Activated CD4-positive, alpha-beta T cell treated with anti-CD3 and anti-CD28 coated beads for 36 hours (primary cell): Measurements from ENCODE around the gene NID1. TPM values are rescaled to one million over a fixed set of nuclear protein-coding genes. Genes with fewer than 3 reads are reported as not detected.
"Not testable (repeated sequence)": the region's sequence is repeated elsewhere in the genome, so short reads cannot be mapped to it uniquely, and the experiment has no call there.

Source experiments
- ATAC-seq: fragments of 200-7000 bp; cut with Tn5 transposase; one replicate; pipeline ENCODE4 v1.10.0; 2021; ENCODE audit warnings: mild to moderate bottlenecking, moderate library complexity
- CTCF ChIA-PET: fragments of 350-600 bp; sonication (Branson Sonifier 250); formaldehyde crosslinking; loops from one replicate; lab custom pipeline; 2021; ENCODE audit warnings: antibody characterized with exemption; lab: Charles Lee
- POLR2A ChIA-PET: fragments of 350-600 bp; sonication (Branson Sonifier 250); formaldehyde crosslinking; loops from one replicate; lab custom pipeline; 2021; ENCODE audit warnings: antibody characterized with exemption, inconsistent platforms; lab: Charles Lee
- DNase-seq: peaks from one replicate; pipeline ENCODE4 v3.0.0-alpha.2; 2020
- H3K27ac Mint-ChIP-seq: one replicate; pipeline ENCODE4 v1.8.0; 2021; ENCODE audit warnings: mixed read lengths
- H3K27me3 Mint-ChIP-seq: one replicate; pipeline ENCODE4 v1.8.0; 2021; ENCODE audit warnings: mixed read lengths
- H3K36me3 Mint-ChIP-seq: one replicate; pipeline ENCODE4 v1.8.0; 2021; ENCODE audit warnings: low read depth, mixed read lengths
- H3K4me1 Mint-ChIP-seq: one replicate; pipeline ENCODE4 v1.8.0; 2021; ENCODE audit warnings: mixed read lengths
- H3K4me3 Mint-ChIP-seq: one replicate; pipeline ENCODE4 v1.8.0; 2021; ENCODE audit warnings: mild to moderate bottlenecking, moderate library complexity, mixed read lengths
- H3K9me3 Mint-ChIP-seq: one replicate; pipeline ENCODE4 v1.8.0; 2021; ENCODE audit warnings: low read depth, mixed read lengths
- intact Hi-C, 2 experiments: fragments of 100-400 bp; cut with DNase I in 1 of 2; cut with micrococcal nuclease in 1 of 2; formaldehyde crosslinking; loops; one replicate each; pipeline versions ENCODE4 v1.14.2 to v1.15.1; 2022 to 2024; cut with DNase I, micrococcal nuclease
- total RNA-seq, 2 experiments: library from RNA; stranded (reverse); gene quantifications; one replicate each; pipeline ENCODE4 v1.2.3, GENCODE V29; 2021

The NID1 gene
- total RNA-seq, 2 experiments from 2014 or later, result 0.07 to 0.14 TPM

- Mint-ChIP-seq H3K4me1 (peaks cover 15% of the 10 kb centered on the region), H3K27me3 (peaks cover 2% of the 10 kb centered on the region), H3K36me3 (no peaks in the 10 kb centered on the region), H3K4me3 (peak overlapping the region; percentile 60), H3K27ac (peak overlapping the region; percentile 82), H3K9me3 (no peaks in the 10 kb centered on the region)
- ATAC-seq (peak; percentile 98), DNase-seq (peak; percentile 93)
- ChIA-PET CTCF (interaction anchor here (0.5 to 2.6 kb wide), 82 partner anchors 9 to 1680 kb away, joined by 3 to 27 read pairs (median 4); partner anchors contain the start of gene LYST), POLR2A (interaction anchor here (0.6 to 1.6 kb wide), 5 partner anchors 28 to 467 kb away, joined by 3 to 7 read pairs (median 3); no protein-coding TSS in a partner anchor)
- intact Hi-C loops, result loop anchor here (1.0 to 10.0 kb wide), 9 partner anchors 15 to 459 kb away; partner anchors contain the start of gene LYST (in 2 of the 2)
These were observed 93.1 kb downstream of the NID1 start for GRCh38 chr1:235971571-235972310.

- ChIA-PET CTCF (interaction anchor here (0.5 to 2.6 kb wide), 50 partner anchors 10 to 832 kb away, joined by 3 to 27 read pairs (median 6); no protein-coding TSS in a partner anchor), POLR2A (interaction anchor here (1.0 to 1.6 kb wide), 2 partner anchors 103 to 113 kb away, joined by 4 to 7 read pairs; no protein-coding TSS in a partner anchor)
- intact Hi-C loops, result loop anchor here (1.0 to 10.0 kb wide), 9 partner anchors 14 to 458 kb away; partner anchors contain the start of gene LYST (in 2 of the 2)
- Mint-ChIP-seq H3K9me3 (no peaks in the 10 kb centered on the region), H3K4me1 (peaks cover 17% of the 10 kb centered on the region), H3K27ac (no peak overlapping the region), H3K4me3 (no peak overlapping the region), H3K27me3 (peaks cover 2% of the 10 kb centered on the region), H3K36me3 (no peaks in the 10 kb centered on the region)
- DNase-seq (no peak), ATAC-seq (no peak)
These were observed 93.9 kb downstream of the NID1 start for GRCh38 chr1:235971020-235971419.

DNA sequence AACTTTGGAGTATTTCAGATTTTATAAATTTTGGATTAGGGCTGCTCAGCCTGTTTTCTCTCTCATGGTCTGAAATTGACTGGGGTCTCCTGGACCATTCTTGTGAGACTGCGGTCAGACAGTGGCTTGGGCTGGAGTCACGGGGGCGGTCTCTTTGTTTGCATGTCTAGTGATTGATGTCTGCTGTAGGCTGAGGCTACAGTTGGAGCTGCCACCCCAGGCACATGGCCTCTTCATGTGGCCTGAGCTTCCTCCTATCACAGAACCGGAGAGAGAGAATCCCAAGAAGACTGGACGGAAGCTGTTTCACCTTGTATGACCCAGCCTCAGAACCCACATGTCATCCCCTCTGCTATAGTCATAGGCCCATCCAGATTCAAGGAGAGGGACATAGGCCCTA lies 96.1 kb downstream of the NID1 start:
- H3K27ac Mint-ChIP-seq, result no peak overlapping the region
- H3K36me3 Mint-ChIP-seq, result no peaks in the 10 kb centered on the region
- DNase-seq (no peak), ATAC-seq (no peak)
- CTCF ChIA-PET, result no interaction called here
- H3K4me1 Mint-ChIP-seq, result peaks cover 25% of the 10 kb centered on the region
- H3K27me3 Mint-ChIP-seq, result peaks cover 2% of the 10 kb centered on the region
- intact Hi-C loops, result no loop called here
- peaks cover 6% of the 10 kb centered on the region for H3K9me3 Mint-ChIP-seq
- H3K4me3 Mint-ChIP-seq, result no peak overlapping the region
- POLR2A ChIA-PET, result no interaction called here

- H3K36me3 Mint-ChIP-seq, intact Hi-C loops: not testable (repeated sequence)
- CTCF ChIA-PET, result interaction anchor here (1.5 kb wide), 1 partner anchor 9 kb away, joined by 3 read pairs; no protein-coding TSS in a partner anchor
These were observed 98.8 kb downstream of the NID1 start for GRCh38 chr1:235966134-235966533.

GRCh38 chr1:235960809-235961208 lies 104.1 kb downstream of the NID1 start:
- CTCF ChIA-PET, result interaction anchor here (0.8 to 4.9 kb wide), 2 partner anchors 11 to 56 kb away, joined by 3 to 24 read pairs; no protein-coding TSS in a partner anchor
- Mint-ChIP-seq H3K4me3 (no peak overlapping the region), H3K27me3 (no peaks in the 10 kb centered on the region), H3K27ac (no peak overlapping the region), H3K9me3 (peaks cover 6% of the 10 kb centered on the region), H3K4me1 (peaks cover 9% of the 10 kb centered on the region), H3K36me3 (no peaks in the 10 kb centered on the region)
- intact Hi-C loops, result no loop called here
- POLR2A ChIA-PET, result no interaction called here
- ATAC-seq (no peak), DNase-seq (no peak)

More at GRCh38 chr1:235966134-235966533, 98.8 kb downstream of the NID1 start:
- H3K27me3 Mint-ChIP-seq, H3K4me3 Mint-ChIP-seq, ATAC-seq, POLR2A ChIA-PET, DNase-seq, H3K9me3 Mint-ChIP-seq, H3K27ac Mint-ChIP-seq: not testable (repeated sequence)
- H3K4me1 Mint-ChIP-seq, result peaks cover 11% of the 10 kb centered on the region

DNA sequence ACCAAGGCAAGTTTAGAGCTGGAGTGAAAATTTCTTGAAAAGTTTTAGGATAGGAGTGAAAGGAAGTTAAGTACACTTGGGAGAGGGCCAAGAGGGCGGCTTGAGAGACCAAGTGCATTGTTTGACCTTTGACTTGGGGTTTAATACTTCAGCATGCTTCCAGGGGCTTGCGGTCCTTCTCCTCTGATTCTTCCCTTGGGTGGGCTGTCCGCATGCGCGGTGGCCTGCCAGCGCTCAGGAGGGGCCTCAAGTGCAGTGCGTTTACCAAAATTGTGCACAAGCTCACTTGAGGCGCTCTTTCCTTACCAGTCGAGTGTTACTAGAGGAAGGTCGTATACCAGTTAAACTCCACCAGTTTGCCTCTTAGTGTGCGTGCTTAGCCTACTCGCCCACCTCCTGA lies 106.9 kb downstream of the NID1 start:
- Mint-ChIP-seq H3K27ac (no peak overlapping the region), H3K9me3 (no peaks in the 10 kb centered on the region), H3K4me3 (no peak overlapping the region), H3K27me3 (no peaks in the 10 kb centered on the region), H3K36me3 (no peaks in the 10 kb centered on the region), H3K4me1 (peaks cover 25% of the 10 kb centered on the region)
- CTCF ChIA-PET, result interaction anchor here (1.0 to 2.3 kb wide), 3 partner anchors 14 to 132 kb away, joined by 3 to 12 read pairs (median 3); no protein-coding TSS in a partner anchor
- intact Hi-C loops, result no loop called here
- ATAC-seq (no peak), DNase-seq (no peak)
- POLR2A ChIA-PET, result interaction anchor here (0.6 kb wide), 1 partner anchor 352 kb away, joined by 4 read pairs; no protein-coding TSS in a partner anchor

DNA sequence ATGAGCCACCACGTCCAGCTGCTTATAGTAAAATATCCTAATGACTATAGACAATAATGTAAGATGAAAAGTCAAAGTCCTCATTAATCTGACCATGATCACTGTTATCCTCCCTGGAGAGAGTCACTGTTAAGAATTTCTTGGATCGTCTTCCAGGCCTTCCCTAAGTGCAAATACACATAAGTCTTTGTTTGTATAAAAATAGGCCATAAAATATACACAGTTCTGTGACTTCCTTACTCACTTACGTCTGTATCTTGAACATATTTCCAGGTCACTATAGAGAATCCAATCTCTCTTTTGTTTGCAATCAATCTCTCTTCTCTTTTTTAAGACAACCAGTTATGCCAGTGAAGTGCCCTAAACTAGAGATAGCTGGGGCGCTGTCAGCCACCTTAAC lies 109.1 kb downstream of the NID1 start:
- no peak overlapping the region for H3K4me3 Mint-ChIP-seq
- H3K27me3 Mint-ChIP-seq, result no peaks in the 10 kb centered on the region
- DNase-seq (no peak), ATAC-seq (no peak)
- H3K9me3 Mint-ChIP-seq, result no peaks in the 10 kb centered on the region
- intact Hi-C loops, result loop anchor here in 1 of 2 experiments (2.0 kb wide), 1 partner anchor 15 kb away; no protein-coding TSS in a partner anchor
- ChIA-PET POLR2A (no interaction called here), CTCF (interaction anchor here (0.9 to 1.5 kb wide), 3 partner anchors 16 to 75 kb away, joined by 3 to 6 read pairs (median 3); no protein-coding TSS in a partner anchor)
- H3K27ac Mint-ChIP-seq, result no peak overlapping the region
- H3K36me3 Mint-ChIP-seq, result no peaks in the 10 kb centered on the region
- peaks cover 34% of the 10 kb centered on the region for H3K4me1 Mint-ChIP-seq

- no peak overlapping the region for H3K27ac Mint-ChIP-seq
- H3K36me3 Mint-ChIP-seq, result no peaks in the 10 kb centered on the region
These were observed 110.3 kb downstream of the NID1 start for GRCh38 chr1:235954306-235955283.

GRCh38 chr1:235953801-235954200 lies 111.1 kb downstream of the NID1 start:
- ATAC-seq (no peak), DNase-seq (no peak)
- POLR2A ChIA-PET, result interaction anchor here (0.6 to 0.7 kb wide), 2 partner anchors 878 to 1683 kb away, joined by 4 to 9 read pairs; no protein-coding TSS in a partner anchor
- intact Hi-C loops, result loop anchor here (1.0 to 5.0 kb wide), 6 partner anchors 42 to 87 kb away; partner anchors contain the start of gene LYST (in 2 of the 2)
- H3K27ac Mint-ChIP-seq, result peak overlapping the region; percentile 9
- no peaks in the 10 kb centered on the region for H3K9me3 Mint-ChIP-seq
- no peaks in the 10 kb centered on the region for H3K27me3 Mint-ChIP-seq
- H3K4me3 Mint-ChIP-seq, result no peak overlapping the region
- CTCF ChIA-PET, result interaction anchor here (1.4 to 1.8 kb wide), 3 partner anchors 10 to 111 kb away, joined by 3 to 11 read pairs (median 4); no protein-coding TSS in a partner anchor
- peaks cover 34% of the 10 kb centered on the region for H3K4me1 Mint-ChIP-seq
- H3K36me3 Mint-ChIP-seq, result no peaks in the 10 kb centered on the region

More at GRCh38 chr1:235954306-235955283, 110.3 kb downstream of the NID1 start:
- peak; percentile 46 for ATAC-seq
- POLR2A ChIA-PET, result interaction anchor here (0.5 to 0.7 kb wide), 3 partner anchors 63 to 1684 kb away, joined by 3 to 9 read pairs (median 4); no protein-coding TSS in a partner anchor
- intact Hi-C loops, result loop anchor here in 1 of 2 experiments (5.0 kb wide), 2 partner anchors 42 to 87 kb away; partner anchors contain the start of gene LYST
- Mint-ChIP-seq H3K9me3 (no peaks in the 10 kb centered on the region), H3K4me3 (no peak overlapping the region), H3K4me1 (peaks cover 34% of the 10 kb centered on the region), H3K27me3 (no peaks in the 10 kb centered on the region)
- peak; percentile 62 for DNase-seq
- CTCF ChIA-PET, result interaction anchor here (0.9 to 1.8 kb wide), 6 partner anchors 9 to 112 kb away, joined by 3 to 11 read pairs (median 4); no protein-coding TSS in a partner anchor

DNA sequence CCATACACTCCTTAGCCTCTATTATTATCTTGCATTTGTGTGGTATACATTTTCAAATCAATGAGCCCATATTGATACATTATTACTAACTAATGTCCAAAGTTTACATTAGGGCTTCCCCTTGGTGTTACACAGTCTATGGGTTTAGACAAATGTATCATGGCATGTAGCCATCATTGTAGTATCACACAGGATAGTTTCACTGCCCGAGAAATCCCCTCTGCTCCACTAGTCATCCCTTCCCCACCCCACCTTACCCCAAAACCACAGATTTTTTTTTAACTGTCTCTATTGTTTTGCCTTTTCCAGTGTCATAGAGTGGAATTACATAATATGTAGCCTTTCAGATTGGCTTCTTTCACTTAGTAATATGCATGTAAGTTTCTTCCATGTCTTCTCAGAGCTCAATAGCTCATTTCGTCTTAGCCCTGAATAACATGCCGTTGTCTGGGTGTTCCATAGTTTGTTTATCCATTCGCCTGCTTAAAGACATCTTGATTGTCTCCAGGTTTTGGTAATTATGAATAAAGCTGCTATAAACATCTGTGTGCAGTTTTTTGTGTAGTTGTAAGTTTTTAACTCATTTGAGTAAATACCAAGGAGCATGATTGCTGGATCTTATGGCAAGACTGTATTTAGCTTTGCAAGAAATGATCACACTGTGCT lies 111.8 kb downstream of the NID1 start:
- H3K27ac Mint-ChIP-seq, result peak overlapping the region; percentile 10
- intact Hi-C loops, result loop anchor here (1.0 to 5.0 kb wide), 6 partner anchors 41 to 86 kb away; partner anchors contain the start of gene LYST (in 2 of the 2)
- ChIA-PET CTCF (interaction anchor here (0.8 to 1.8 kb wide), 5 partner anchors 18 to 251 kb away, joined by 3 to 11 read pairs (median 3); no protein-coding TSS in a partner anchor), POLR2A (no interaction called here)
- H3K36me3 Mint-ChIP-seq, result no peaks in the 10 kb centered on the region
- DNase-seq, result peak; percentile 64
- no peak overlapping the region for H3K4me3 Mint-ChIP-seq
- ATAC-seq, result peak; percentile 97
- H3K27me3 Mint-ChIP-seq, result no peaks in the 10 kb centered on the region
- peaks cover 34% of the 10 kb centered on the region for H3K4me1 Mint-ChIP-seq
- no peaks in the 10 kb centered on the region for H3K9me3 Mint-ChIP-seq
